ENCODE measurements around the gene SWT1. TPM values are rescaled to one million over a fixed set of nuclear protein-coding genes. Genes with fewer than 3 reads are reported as not detected.

The SWT1 gene
- total and polyA plus RNA-seq, 4 experiments from 2014 or later = 5.8 to 10.6 (median 7.8) TPM

- Mint-ChIP-seq H3K27me3 (no peaks in the 10 kb centered on the region), H3K27ac (peak overlapping the region in 4 of 7 donors; percentile 10 to 53 (median 28)), H3K36me3 (peaks cover 21 to 56% of the 10 kb centered on the region in 2 donors), H3K4me3 (peak overlapping the region in 7 of 8 donors; percentile 65 to 98 (median 95)), H3K4me1 (peaks cover 32 to 63% (median 47%) of the 10 kb centered on the region in 4 donors), H3K9me3 (peaks cover 0 to 8% (median 0%) of the 10 kb centered on the region in 8 donors)
- H3K4me3 ChIP-seq (ENCODE audit: low read length in 2 of 2) = no peak overlapping the region
- H3K36me3 ChIP-seq (ENCODE audit: insufficient read depth, low read length) = peaks cover 29% of the 10 kb centered on the region
- intact Hi-C loops (cut with micrococcal nuclease) = no loop called here
- H3K27me3 ChIP-seq (ENCODE audit: insufficient read depth, low read length) = no peaks in the 10 kb centered on the region
- H3K9me3 ChIP-seq (ENCODE audit: control insufficient read depth in 1 of 2, low read length in 2 of 2) = no peaks in the 10 kb centered on the region
- no peak for DNase-seq
- no peak overlapping the region for H3K27ac ChIP-seq (ENCODE audit: low read depth, low read length)
- ChIA-PET POLR2A (ENCODE audit: partially characterized antibody) (interaction anchor here (1.0 to 2.1 kb wide), 3 partner anchors 31 to 255 kb away, joined by 3 to 21 read pairs (median 13); partner anchors contain the start of gene SWT1), CTCF (ENCODE audit: partially characterized antibody) (interaction anchor here (1.2 to 2.0 kb wide), 4 partner anchors 8 to 357 kb away, joined by 3 to 6 read pairs (median 6); no protein-coding TSS in a partner anchor)
- H3K4me1 ChIP-seq (ENCODE audit: insufficient read depth, low read length) = peaks cover 48% of the 10 kb centered on the region
Measured at GRCh38 chr1:185312361-185313138, 155.6 kb downstream of the SWT1 start.

DNA sequence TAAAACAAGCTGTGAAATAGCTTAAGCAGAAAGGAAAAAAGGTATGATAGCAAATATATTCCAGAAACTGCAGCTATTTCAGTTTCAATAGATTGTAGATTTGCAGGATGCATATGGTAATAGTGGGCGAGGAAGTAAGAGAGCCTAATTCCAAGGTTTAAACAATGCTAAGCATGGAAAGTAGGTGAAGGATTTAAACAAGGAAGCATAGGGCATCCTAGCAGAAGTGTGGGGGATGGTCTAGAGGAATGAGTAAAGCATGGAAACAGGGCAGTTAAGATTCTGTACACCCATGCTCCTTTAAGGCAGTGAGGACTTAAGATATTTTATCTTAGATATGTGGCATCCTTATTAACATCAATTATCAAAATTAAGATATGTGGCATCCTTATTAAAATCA is 157.4 kb downstream of the SWT1 start:
- peaks cover 10 to 46% of the 10 kb centered on the region in 2 donors for H3K36me3 Mint-ChIP-seq
- peaks cover 39 to 71% (median 57%) of the 10 kb centered on the region in 4 donors for H3K4me1 Mint-ChIP-seq
- Histone ChIP-seq H3K27ac (ENCODE audit: low read depth, low read length) (peak overlapping the region; percentile 3), H3K9me3 (ENCODE audit: control insufficient read depth in 1 of 2, low read length in 2 of 2) (no peaks in the 10 kb centered on the region), H3K4me1 (ENCODE audit: insufficient read depth, low read length) (peaks cover 61% of the 10 kb centered on the region), H3K36me3 (ENCODE audit: insufficient read depth, low read length) (peaks cover 10% of the 10 kb centered on the region), H3K4me3 (ENCODE audit: low read length in 2 of 2) (peak overlapping the region in 1 of 2 donors; percentile 90), H3K27me3 (ENCODE audit: insufficient read depth, low read length) (no peaks in the 10 kb centered on the region)
- peak overlapping the region; percentile 43 to 100 (median 80) for H3K27ac Mint-ChIP-seq
- ChIA-PET CTCF (ENCODE audit: partially characterized antibody) (interaction anchor here (1.2 to 2.0 kb wide), 5 partner anchors 76 to 367 kb away, joined by 3 to 10 read pairs (median 6); no protein-coding TSS in a partner anchor), POLR2A (ENCODE audit: partially characterized antibody) (interaction anchor here (0.7 to 2.1 kb wide), 8 partner anchors 23 to 380 kb away, joined by 3 to 21 read pairs (median 4); no protein-coding TSS in a partner anchor)
- no peak for DNase-seq
- peak overlapping the region; percentile 93 to 99 (median 97) for H3K4me3 Mint-ChIP-seq
- peaks cover 0 to 12% (median 0%) of the 10 kb centered on the region in 8 donors for H3K9me3 Mint-ChIP-seq
- intact Hi-C loops (cut with micrococcal nuclease) = loop anchor here (2.0 kb wide), 1 partner anchor 14 kb away; no protein-coding TSS in a partner anchor
- no peaks in the 10 kb centered on the region for H3K27me3 Mint-ChIP-seq

DNA sequence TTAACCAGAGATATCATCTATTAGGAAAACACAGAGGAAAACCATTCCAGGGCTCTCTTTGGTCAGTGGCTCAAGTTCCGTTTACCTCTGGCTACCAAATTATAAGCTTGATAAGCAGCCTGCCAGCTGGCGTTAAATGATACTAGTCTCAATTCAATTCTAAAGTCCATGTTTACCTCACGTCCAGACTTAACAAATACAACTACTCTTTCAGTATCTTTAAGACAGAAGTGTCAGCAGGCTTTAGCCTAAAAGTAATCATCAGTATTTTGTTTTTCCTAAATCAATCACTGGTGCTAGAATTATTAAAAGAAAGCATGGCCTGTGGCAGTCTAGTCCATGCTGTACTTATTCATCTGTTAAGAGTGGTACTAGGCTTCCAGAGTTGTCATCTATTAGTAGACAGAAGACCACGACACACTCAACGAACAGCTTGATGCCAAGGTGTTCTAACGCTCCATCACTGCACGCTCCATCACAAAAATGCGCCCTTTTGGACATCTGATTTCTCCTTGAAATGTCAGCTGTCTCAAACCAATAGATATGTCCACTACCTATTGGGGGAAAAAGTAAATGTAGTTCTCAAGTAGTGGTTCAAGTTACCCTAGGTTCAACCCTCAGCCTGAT is 158.6 kb downstream of the SWT1 start:
- DNase-seq = no peak
- no peaks in the 10 kb centered on the region for H3K27me3 Mint-ChIP-seq

GRCh38 chr1:185316163-185317033 is 159.4 kb downstream of the SWT1 start:
- H3K27ac Mint-ChIP-seq = peak overlapping the region; percentile 99 to 100 (median 99)
- ChIA-PET CTCF (ENCODE audit: partially characterized antibody) (interaction anchor here (0.6 to 5.1 kb wide), 30 partner anchors 17 to 1059 kb away, joined by 3 to 66 read pairs (median 6); partner anchors contain the start of genes ODR4 and TPR), POLR2A (ENCODE audit: partially characterized antibody) (interaction anchor here (0.8 to 4.6 kb wide), 53 partner anchors 8 to 1059 kb away, joined by 3 to 174 read pairs (median 6); partner anchors contain the start of genes EDEM3, NIBAN1, ODR4 and RNF2)
- no peaks in the 10 kb centered on the region for H3K9me3 ChIP-seq (ENCODE audit: control insufficient read depth in 1 of 2, low read length in 2 of 2)
- DNase-seq = peak; percentile 84 to 91 (median 87)
- peak overlapping the region; percentile 93 to 99 (median 97) for H3K4me3 Mint-ChIP-seq
- H3K4me1 ChIP-seq (ENCODE audit: insufficient read depth, low read length) = peaks cover 56% of the 10 kb centered on the region
- H3K36me3 Mint-ChIP-seq = peaks cover 7 to 31% of the 10 kb centered on the region in 2 donors
- no peaks in the 10 kb centered on the region for H3K27me3 Mint-ChIP-seq
- H3K27me3 ChIP-seq (ENCODE audit: insufficient read depth, low read length) = no peaks in the 10 kb centered on the region
- intact Hi-C loops (cut with micrococcal nuclease) = loop anchor here (1.0 to 5.0 kb wide), 19 partner anchors 22 to 1846 kb away; partner anchors contain the start of genes EDEM3, NIBAN1, ODR4 and RNF2
- peaks cover 0 to 10% (median 0%) of the 10 kb centered on the region in 8 donors for H3K9me3 Mint-ChIP-seq
- no peaks in the 10 kb centered on the region for H3K36me3 ChIP-seq (ENCODE audit: insufficient read depth, low read length)
- peak overlapping the region; percentile 63 to 90 for H3K4me3 ChIP-seq (ENCODE audit: low read length in 2 of 2)
- H3K27ac ChIP-seq (ENCODE audit: low read depth, low read length) = peak overlapping the region; percentile 99
- peaks cover 37 to 67% (median 55%) of the 10 kb centered on the region in 4 donors for H3K4me1 Mint-ChIP-seq

More for the DNA sequence above, 158.6 kb downstream of the SWT1 start:
- no peaks in the 10 kb centered on the region for H3K9me3 ChIP-seq (ENCODE audit: control insufficient read depth in 1 of 2, low read length in 2 of 2)
- intact Hi-C loops (cut with micrococcal nuclease) = loop anchor here (2.0 to 5.0 kb wide), 8 partner anchors 15 to 1845 kb away; partner anchors contain the start of genes EDEM3 and NIBAN1
- Mint-ChIP-seq H3K36me3 (peaks cover 10 to 37% of the 10 kb centered on the region in 2 donors), H3K27ac (peak overlapping the region; percentile 96 to 100 (median 99)), H3K4me3 (peak overlapping the region; percentile 93 to 99 (median 97)), H3K4me1 (peaks cover 39 to 71% (median 57%) of the 10 kb centered on the region in 4 donors), H3K9me3 (peaks cover 0 to 11% (median 0%) of the 10 kb centered on the region in 8 donors)
- H3K36me3 ChIP-seq (ENCODE audit: insufficient read depth, low read length) = peaks cover 5% of the 10 kb centered on the region
- H3K27ac ChIP-seq (ENCODE audit: low read depth, low read length) = peak overlapping the region; percentile 99
- H3K4me3 ChIP-seq (ENCODE audit: low read length in 2 of 2) = peak overlapping the region; percentile 63 to 90
- ChIA-PET POLR2A (ENCODE audit: partially characterized antibody) (interaction anchor here (0.5 to 4.6 kb wide), 27 partner anchors 8 to 560 kb away, joined by 3 to 174 read pairs (median 15); partner anchors contain the start of genes EDEM3, SWT1 and TRMT1L), CTCF (ENCODE audit: partially characterized antibody) (interaction anchor here (0.8 to 5.1 kb wide), 14 partner anchors 16 to 1060 kb away, joined by 3 to 66 read pairs (median 14); partner anchors contain the start of genes ODR4 and TPR)
- H3K4me1 ChIP-seq (ENCODE audit: insufficient read depth, low read length) = peaks cover 61% of the 10 kb centered on the region
- H3K27me3 ChIP-seq (ENCODE audit: insufficient read depth, low read length) = no peaks in the 10 kb centered on the region

DNA sequence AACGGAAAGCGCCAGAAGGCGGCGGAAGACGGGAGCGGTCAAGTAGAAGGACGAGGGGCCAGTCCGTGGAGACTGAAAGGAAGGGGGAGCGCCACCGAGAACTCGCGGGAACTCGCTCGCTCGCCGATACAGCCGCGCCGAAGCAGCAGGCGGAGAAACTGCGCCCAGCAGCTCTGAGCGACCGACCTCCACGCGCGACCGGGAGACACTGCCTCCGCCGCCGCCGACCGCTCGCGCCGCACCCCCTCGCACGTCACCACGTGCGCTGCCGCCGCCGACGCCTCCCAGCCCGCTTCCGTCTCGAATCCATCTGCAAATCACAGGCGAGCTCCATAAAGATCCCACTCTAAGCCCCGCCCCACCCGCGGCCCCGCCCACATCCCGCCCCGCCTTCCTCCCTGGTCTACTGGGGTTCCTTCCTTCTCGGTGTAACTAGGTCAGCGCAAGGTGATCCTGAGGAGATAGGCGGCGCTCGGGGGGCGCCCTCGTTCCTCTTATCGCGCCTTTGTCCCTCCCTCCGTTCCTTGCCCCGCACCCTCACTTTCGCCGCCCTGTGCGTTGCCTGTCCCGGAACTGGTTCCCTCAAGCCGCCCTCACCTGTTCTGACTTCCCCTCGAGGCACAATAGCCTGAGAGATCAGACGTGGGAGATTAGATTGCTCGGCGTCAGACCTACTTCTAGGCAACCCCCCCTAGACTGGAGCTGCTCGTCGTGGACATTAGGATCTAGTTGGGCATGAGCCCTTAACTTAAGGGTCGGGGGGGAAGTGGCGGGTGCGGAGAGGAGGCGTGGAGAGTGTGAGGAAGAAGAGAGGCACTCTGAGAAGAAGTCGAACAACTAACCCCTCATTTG is 160.3 kb downstream of the SWT1 start, which contains the start of gene IVNS1ABP:
TSS of gene IVNS1ABP (minus strand) at position 210 of the 852 bp plus-strand sequence. CDS start 7,750 bp downstream, outside the sequence.
- Mint-ChIP-seq H3K36me3 (peaks cover under 1 to 24% of the 10 kb centered on the region in 2 donors), H3K4me3 (peak within 1 kb of the TSS; percentile 93 to 99 (median 97)), H3K27ac (peak within 1 kb of the TSS; percentile 99 to 100 (median 99)), H3K9me3 (peaks cover 0 to 10% (median 0%) of the 10 kb centered on the region in 8 donors), H3K27me3 (no peaks in the 10 kb centered on the region), H3K4me1 (peaks cover 29 to 58% (median 47%) of the 10 kb centered on the region in 4 donors)
- H3K27me3 ChIP-seq (ENCODE audit: insufficient read depth, low read length) = no peaks in the 10 kb centered on the region
- H3K9me3 ChIP-seq (ENCODE audit: control insufficient read depth in 1 of 2, low read length in 2 of 2) = no peaks in the 10 kb centered on the region
- DNase-seq = peak; percentile 94 to 97 (median 96)
- intact Hi-C loops (cut with micrococcal nuclease) = loop anchor here (1.0 to 5.0 kb wide), 19 partner anchors 21 to 1846 kb away; partner anchors contain the start of genes EDEM3, NIBAN1, ODR4 and RNF2
- no peaks in the 10 kb centered on the region for H3K36me3 ChIP-seq (ENCODE audit: insufficient read depth, low read length)
- H3K4me1 ChIP-seq (ENCODE audit: insufficient read depth, low read length) = peaks cover 47% of the 10 kb centered on the region
- ChIA-PET CTCF (ENCODE audit: partially characterized antibody) (interaction anchor here (0.6 to 5.1 kb wide), 31 partner anchors 18 to 377 kb away, joined by 3 to 66 read pairs (median 5); no protein-coding TSS in a partner anchor), POLR2A (ENCODE audit: partially characterized antibody) (interaction anchor here (0.8 to 4.6 kb wide), 57 partner anchors 9 to 1058 kb away, joined by 3 to 174 read pairs (median 6); partner anchors contain the start of genes EDEM3, NIBAN1, ODR4 and RNF2)
- H3K4me3 ChIP-seq (ENCODE audit: low read length in 2 of 2) = peak within 1 kb of the TSS; percentile 82 to 90
- peak within 1 kb of the TSS; percentile 99 for H3K27ac ChIP-seq (ENCODE audit: low read depth, low read length)
